IPS DF 6.9 (cell line): Measurements from ENCODE around the gene ARHGAP5.

ENCODE experiments used
- DNase-seq: peaks from one replicate; pipeline ENCODE4 v3.0.0-alpha.2; 2013; ENCODE audit warnings: low read depth, low spot score
- H3K27ac ChIP-seq: one replicate; pipeline ENCODE4 v1.5.1; 2013; ENCODE audit warnings: low read length, control low read depth
- H3K27me3 ChIP-seq: 2 replicates; pipeline ENCODE4 v1.6.1; 2013; ENCODE audit warnings: mild to moderate bottlenecking, low read length; ENCODE audit not compliant: control insufficient read depth, insufficient read depth
- H3K36me3 ChIP-seq: 2 replicates; pipeline ENCODE4 v1.6.1; 2013; ENCODE audit warnings: low read length; ENCODE audit not compliant: control insufficient read depth, insufficient read depth
- H3K4me1 ChIP-seq: 2 replicates; pipeline ENCODE4 v1.6.1; 2013; ENCODE audit warnings: low read length; ENCODE audit not compliant: control insufficient read depth, insufficient read depth
- H3K4me3 ChIP-seq: 2 replicates; pipeline ENCODE4 v1.5.1; 2013; ENCODE audit warnings: mild to moderate bottlenecking, low read length
- H3K9me3 ChIP-seq: 2 replicates; pipeline ENCODE4 v1.6.1; 2013; ENCODE audit warnings: low read length, inconsistent platforms; ENCODE audit not compliant: control insufficient read depth, insufficient read depth
- WGBS: extraction: QIAGEN DNeasy Blood & Tissue Kit; methylation state at CpG from one replicate; pipeline ENCODE4 v1.1.7; 2013; ENCODE audit warnings: mixed read lengths, missing lambda C conversion rate; ENCODE audit not compliant: insufficient read length, insufficient coverage; 5-methylcytosine and 5-hydroxymethylcytosine counted together

Gene ARHGAP5

GRCh38 chr14:32077081-32078022, at the start of gene ARHGAP5:
Gene ARHGAP5, plus strand, starts transcription at chr14:32077304. Its CDS starts 13,366 bp downstream, at chr14:32090670.
- no CpG with 5 or more reads among the region's 98 CpGs for WGBS
- Histone ChIP-seq H3K27me3 (no peaks in the 10 kb centered on the region), H3K4me1 (no peaks in the 10 kb centered on the region), H3K27ac (peak within 1 kb of the TSS; percentile 8), H3K36me3 (no peaks in the 10 kb centered on the region), H3K9me3 (no peaks in the 10 kb centered on the region), H3K4me3 (peak within 1 kb of the TSS; percentile 91)
- no peak for DNase-seq

GRCh38 chr14:32028599-32028998, 48.5 kb upstream of the ARHGAP5 start:
- no CpG with 5 or more reads among the region's 2 CpGs for whole genome bisulfite sequencing
- no peaks in the 10 kb centered on the region for H3K36me3 ChIP-seq

GRCh38 chr14:32033543-32033942, 43.6 kb upstream of the ARHGAP5 start:
- no peaks in the 10 kb centered on the region for H3K4me1 ChIP-seq
- WGBS, result no CpG with 5 or more reads among the region's 2 CpGs
- no peaks in the 10 kb centered on the region for H3K27me3 ChIP-seq
- no peaks in the 10 kb centered on the region for H3K36me3 ChIP-seq
- H3K9me3 ChIP-seq, result no peaks in the 10 kb centered on the region
- H3K4me3 ChIP-seq, result no peak overlapping the region
- no peak for DNase-seq
- no peak overlapping the region for H3K27ac ChIP-seq

More at GRCh38 chr14:32028599-32028998, 48.5 kb upstream of the ARHGAP5 start:
- Histone ChIP-seq H3K27me3 (no peaks in the 10 kb centered on the region), H3K27ac (no peak overlapping the region), H3K4me3 (no peak overlapping the region), H3K9me3 (no peaks in the 10 kb centered on the region), H3K4me1 (no peaks in the 10 kb centered on the region)
- DNase-seq, result no peak

- no peak for DNase-seq
- Histone ChIP-seq H3K4me1 (no peaks in the 10 kb centered on the region), H3K36me3 (no peaks in the 10 kb centered on the region), H3K27ac (no peak overlapping the region), H3K9me3 (no peaks in the 10 kb centered on the region), H3K27me3 (no peaks in the 10 kb centered on the region), H3K4me3 (no peak overlapping the region)
- WGBS, result no CpG with 5 or more reads among the region's 1 CpG
Observed at GRCh38 chr14:32038876-32039275, 38.2 kb upstream of the ARHGAP5 start.

- Histone ChIP-seq H3K4me1 (no peaks in the 10 kb centered on the region), H3K27me3 (no peaks in the 10 kb centered on the region), H3K9me3 (no peaks in the 10 kb centered on the region), H3K36me3 (no peaks in the 10 kb centered on the region), H3K27ac (no peak overlapping the region), H3K4me3 (no peak overlapping the region)
- WGBS, result no CpG with 5 or more reads among the region's 7 CpGs
- DNase-seq, result no peak
Observed at GRCh38 chr14:32039401-32040030, 37.6 kb upstream of the ARHGAP5 start.

GRCh38 chr14:32043624-32044023, 33.5 kb upstream of the ARHGAP5 start:
- no peak for DNase-seq
- WGBS, result no CpG with 5 or more reads among the region's 4 CpGs
- no peaks in the 10 kb centered on the region for H3K27me3 ChIP-seq
- no peaks in the 10 kb centered on the region for H3K9me3 ChIP-seq
- no peaks in the 10 kb centered on the region for H3K36me3 ChIP-seq
- H3K4me3 ChIP-seq, result no peak overlapping the region
- H3K4me1 ChIP-seq, result no peaks in the 10 kb centered on the region
- no peak overlapping the region for H3K27ac ChIP-seq

GRCh38 chr14:32044454-32044853, 32.6 kb upstream of the ARHGAP5 start:
- Histone ChIP-seq H3K27ac (no peak overlapping the region), H3K36me3 (no peaks in the 10 kb centered on the region), H3K4me3 (no peak overlapping the region), H3K9me3 (no peaks in the 10 kb centered on the region), H3K27me3 (no peaks in the 10 kb centered on the region), H3K4me1 (no peaks in the 10 kb centered on the region)
- no peak for DNase-seq
- no CpG with 5 or more reads among the region's 4 CpGs for WGBS

- Histone ChIP-seq H3K4me3 (no peak overlapping the region), H3K27me3 (no peaks in the 10 kb centered on the region), H3K36me3 (no peaks in the 10 kb centered on the region), H3K9me3 (no peaks in the 10 kb centered on the region), H3K27ac (no peak overlapping the region), H3K4me1 (no peaks in the 10 kb centered on the region)
- WGBS, result no CpG with 5 or more reads among the region's 2 CpGs
- DNase-seq, result no peak
Observed at GRCh38 chr14:32047791-32048190, 29.3 kb upstream of the ARHGAP5 start.

GRCh38 chr14:32049361-32050088, 27.6 kb upstream of the ARHGAP5 start:
- H3K4me1 ChIP-seq, result no peaks in the 10 kb centered on the region
- no peaks in the 10 kb centered on the region for H3K36me3 ChIP-seq
- H3K9me3 ChIP-seq, result no peaks in the 10 kb centered on the region

GRCh38 chr14:32050878-32051277, 26.2 kb upstream of the ARHGAP5 start:
- no peak for DNase-seq
- Histone ChIP-seq H3K27me3 (no peaks in the 10 kb centered on the region), H3K27ac (no peak overlapping the region)

More at GRCh38 chr14:32049361-32050088, 27.6 kb upstream of the ARHGAP5 start:
- no CpG with 5 or more reads among the region's 4 CpGs for WGBS
- no peak overlapping the region for H3K27ac ChIP-seq
- H3K27me3 ChIP-seq, result no peaks in the 10 kb centered on the region
- H3K4me3 ChIP-seq, result no peak overlapping the region
- no peak for DNase-seq

More at GRCh38 chr14:32050878-32051277, 26.2 kb upstream of the ARHGAP5 start:
- H3K4me1 ChIP-seq, result no peaks in the 10 kb centered on the region
- H3K9me3 ChIP-seq, result no peaks in the 10 kb centered on the region
- H3K36me3 ChIP-seq, result no peaks in the 10 kb centered on the region
- H3K4me3 ChIP-seq, result no peak overlapping the region
